H1 (cell line): ENCODE measurements around the gene GMPR2. TPM values are rescaled to one million over a fixed set of nuclear protein-coding genes. Genes with fewer than 3 reads are reported as not detected.

Source experiments
- CTCF ChIA-PET: fragments of 300-600 bp; sonication (Branson Sonifier 250); formaldehyde crosslinking; loops from one replicate; lab custom pipeline; 2021; ENCODE audit not compliant: partially characterized antibody; lab: Charles Lee
- POLR2A ChIA-PET: fragments of 300-600 bp; sonication (Branson Sonifier 250); formaldehyde crosslinking; loops from one replicate; lab custom pipeline; 2021; ENCODE audit warnings: inconsistent platforms; ENCODE audit not compliant: partially characterized antibody; lab: Charles Lee
- DNase-seq, 2 experiments: peaks; one replicate each; pipeline versions ENCODE4 v3.0.0 to v3.0.0-alpha.2; 2010 to 2022; ENCODE audit warnings: low spot score in 2 of 2, low read depth in 1 of 2, mixed read lengths in 1 of 2
- FAIRE-seq: peaks from 2 replicates; lab custom pipeline; 2011; peaks lifted over from hg19 to GRCh38; lab: Jason Lieb, UNC
- H2AFZ ChIP-seq: 2 replicates; pipeline ENCODE4 v1.8.1; 2012; ENCODE audit warnings: low read length, inconsistent platforms
- H2AK5ac ChIP-seq: 2 replicates; pipeline ENCODE4 v1.6.1; 2013; ENCODE audit warnings: low read depth, low read length
- H2BK120ac ChIP-seq: replicated peaks from 2 replicates; pipeline ENCODE3; 2013; ENCODE audit warnings: low read depth, low read length, inconsistent platforms
- H2BK12ac ChIP-seq: 2 replicates; pipeline ENCODE4 v1.6.1; 2013; ENCODE audit warnings: low read depth, low read length
- H2BK15ac ChIP-seq: 2 replicates; pipeline ENCODE4 v1.6.1; 2013; ENCODE audit warnings: low read length
- H2BK20ac ChIP-seq: 2 replicates; pipeline ENCODE4 v1.6.1; 2013; ENCODE audit warnings: low read length
- H2BK5ac ChIP-seq: 2 replicates; pipeline ENCODE4 v1.6.1; 2013; ENCODE audit warnings: low read depth, low read length
- H3K14ac ChIP-seq: 2 replicates; pipeline ENCODE4 v1.6.1; 2013; ENCODE audit warnings: inconsistent platforms; ENCODE audit not compliant: insufficient read length
- H3K18ac ChIP-seq: 2 replicates; pipeline ENCODE4 v1.6.1; 2013; ENCODE audit warnings: low read length; ENCODE audit errors: extremely low read depth
- H3K23ac ChIP-seq: 2 replicates; pipeline ENCODE4 v1.6.1; 2013; ENCODE audit warnings: inconsistent platforms; ENCODE audit not compliant: insufficient read length
- H3K23me2 ChIP-seq: 2 replicates; pipeline ENCODE4 v1.6.1; 2013; ENCODE audit warnings: low read depth, low read length
- H3K27ac ChIP-seq: 2 replicates; pipeline ENCODE4 v1.6.1; 2011; ENCODE audit warnings: low read depth, low read length, inconsistent platforms
- H3K27me3 ChIP-seq, 4 experiments: replicated peaks in 1 of 4; 1 replicate in 1 of 4; 2 replicates in 3 of 4; pipeline versions ENCODE4 v1.6.1 to v1.8.1; 2011 to 2013; ENCODE audit warnings: low read length in 3 of 4, mild to moderate bottlenecking in 3 of 4, inconsistent platforms in 2 of 4, mixed read lengths in 2 of 4, moderate library complexity in 1 of 4; ENCODE audit not compliant: control insufficient read depth in 3 of 4, insufficient read depth in 3 of 4; ENCODE audit errors: extremely low read depth in 1 of 4
- H3K36me3 ChIP-seq, 4 experiments: 2 replicates each; pipeline versions ENCODE4 v1.6.1 to v1.8.1; 2011 to 2013; ENCODE audit warnings: mild to moderate bottlenecking in 4 of 4, low read length in 3 of 4, moderate library complexity in 2 of 4, control low read depth in 1 of 4, inconsistent platforms in 1 of 4; ENCODE audit not compliant: insufficient read depth in 4 of 4, control insufficient read depth in 2 of 4
- H3K4ac ChIP-seq: replicated peaks from 2 replicates; pipeline ENCODE3; 2013; ENCODE audit warnings: low read length, low read depth, mixed read lengths, inconsistent platforms; ENCODE audit not compliant: insufficient read length
- H3K4me1 ChIP-seq, 4 experiments: replicated peaks in 1 of 4; 1 replicate in 1 of 4; 2 replicates in 3 of 4; pipeline versions ENCODE4 v1.6.1 to v1.8.1; 2011 to 2013; ENCODE audit warnings: low read length in 3 of 4, inconsistent platforms in 2 of 4, mixed read lengths in 1 of 4; ENCODE audit not compliant: insufficient read depth in 4 of 4, control insufficient read depth in 3 of 4
- H3K4me2 ChIP-seq, 2 experiments: 2 replicates each; pipeline versions ENCODE4 v1.6.1 to v1.8.1; 2011 to 2013; ENCODE audit warnings: low read depth in 2 of 2, low read length in 2 of 2, control low read depth in 1 of 2, inconsistent platforms in 1 of 2, mild to moderate bottlenecking in 1 of 2; ENCODE audit not compliant: insufficient read depth in 1 of 2
- H3K4me3 ChIP-seq, 4 experiments: fragments of 200-600, 300-600 bp in 1 of 4; sonication (generic), shearing (Covaris generic), sonication (Bioruptor Twin) in 1 of 4; 2 replicates each; pipeline versions ENCODE4 v1.5.1 to v1.8.1; 2011 to 2016; ENCODE audit warnings: low read length in 4 of 4, low read depth in 3 of 4, control low read depth in 2 of 4, inconsistent platforms in 2 of 4, mild to moderate bottlenecking in 2 of 4, mixed read lengths in 1 of 4, moderate library complexity in 1 of 4; ENCODE audit not compliant: insufficient read depth in 2 of 4; ENCODE audit errors: extremely low read depth in 1 of 4
- H3K56ac ChIP-seq: replicated peaks from 2 replicates; pipeline ENCODE3; 2013; ENCODE audit warnings: low read depth, mild to moderate bottlenecking, mixed read lengths, low read length, inconsistent platforms; ENCODE audit not compliant: insufficient read length
- H3K79me1 ChIP-seq: 2 replicates; pipeline ENCODE4 v1.6.1; 2013; ENCODE audit warnings: low read depth, low read length, control low read depth
- H3K79me2 ChIP-seq, 2 experiments: 2 replicates each; pipeline versions ENCODE4 v1.6.1 to v1.8.1; 2012 to 2013; ENCODE audit warnings: low read length in 2 of 2, mild to moderate bottlenecking in 2 of 2, inconsistent platforms in 1 of 2; ENCODE audit not compliant: insufficient read depth in 2 of 2, control insufficient read depth in 1 of 2
- H3K9ac ChIP-seq, 4 experiments: replicated peaks in 1 of 4; 1 replicate in 1 of 4; 2 replicates in 3 of 4; pipeline versions ENCODE4 v1.6.1 to v1.8.1; 2011 to 2013; ENCODE audit warnings: low read depth in 3 of 4, low read length in 3 of 4, control low read depth in 2 of 4, mild to moderate bottlenecking in 2 of 4, moderate library complexity in 2 of 4, inconsistent platforms in 1 of 4; ENCODE audit errors: extremely low read depth in 1 of 4
- H3K9me3 ChIP-seq, 2 experiments: 2 replicates each; pipeline versions ENCODE4 v1.6.1 to v1.8.1; 2012 to 2013; ENCODE audit warnings: mild to moderate bottlenecking in 2 of 2, moderate library complexity in 2 of 2, control low read depth in 1 of 2, inconsistent platforms in 1 of 2, low read depth in 1 of 2, low read length in 1 of 2, mixed read lengths in 1 of 2; ENCODE audit not compliant: insufficient read depth in 2 of 2
- H4K20me1 ChIP-seq, 2 experiments: replicated peaks in 1 of 2; 2 replicates each; pipeline versions ENCODE3 to v1.8.1; 2011 to 2013; ENCODE audit warnings: inconsistent platforms in 2 of 2, low read length in 2 of 2, mild to moderate bottlenecking in 1 of 2; ENCODE audit not compliant: insufficient read depth in 2 of 2, control insufficient read depth in 1 of 2
- H4K5ac ChIP-seq: 2 replicates; pipeline ENCODE4 v1.6.1; 2013; ENCODE audit warnings: low read length, low read depth, mixed read lengths, inconsistent platforms; ENCODE audit not compliant: insufficient read length
- H4K8ac ChIP-seq: 2 replicates; pipeline ENCODE4 v1.8.0; 2013; ENCODE audit warnings: mild to moderate bottlenecking, moderate library complexity, low read length, inconsistent platforms; ENCODE audit not compliant: insufficient read depth; ENCODE audit errors: extremely low read depth
- H4K91ac ChIP-seq: replicated peaks from 2 replicates; pipeline ENCODE3; 2013; ENCODE audit warnings: low read length, mixed read lengths, inconsistent platforms; ENCODE audit not compliant: insufficient read length
- CBX8 ChIP-seq: fragments of 300-800, 300-1000 bp; sonication (generic); IDR thresholded peaks from 2 replicates; pipeline ENCODE4 v1.7.1; 2016; ENCODE audit warnings: low read depth, low read length, borderline replicate concordance
- CHD1 ChIP-seq: IDR thresholded peaks from 2 replicates; pipeline ENCODE4 v1.6.1; 2012; ENCODE audit warnings: low read depth, low read length, improper control_type of control experiment
- EZH2 ChIP-seq: fragments of 200-600 bp; sonication (generic); IDR thresholded peaks from 2 replicates; pipeline ENCODE4 v1.7.1; 2012; ENCODE audit warnings: low read depth, mild to moderate bottlenecking, moderate library complexity, low read length, inconsistent platforms; ENCODE audit not compliant: severe bottlenecking
- GABPA ChIP-seq: IDR thresholded peaks from 2 replicates; pipeline ENCODE4 v1.6.1; 2011; ENCODE audit warnings: mild to moderate bottlenecking, low read length, moderate library complexity, borderline replicate concordance; ENCODE audit not compliant: insufficient read depth
- NANOG ChIP-seq: IDR thresholded peaks from 2 replicates; pipeline ENCODE4 v1.6.1; 2011; ENCODE audit warnings: low read length, low read depth, mild to moderate bottlenecking, inconsistent platforms; ENCODE audit not compliant: insufficient read depth, poor library complexity, severe bottlenecking
- TBP ChIP-seq: IDR thresholded peaks from 2 replicates; pipeline ENCODE4 v1.6.1; 2011; ENCODE audit warnings: low read depth, low read length, improper control_type of control experiment
- YY1 ChIP-seq: IDR thresholded peaks from 2 replicates; pipeline ENCODE4 v1.6.1; 2011; ENCODE audit warnings: low read depth, mild to moderate bottlenecking, low read length
- WGBS, 2 experiments: shearing (Covaris generic) in 1 of 2; methylation state at CpG; one replicate each; pipeline versions ENCODE4 v1.1.6 to v1.1.7; 2013 to 2015; ENCODE audit warnings: low lambda C conversion rate in 2 of 2, mixed read lengths in 2 of 2, inconsistent platforms in 1 of 2, low coverage in 1 of 2, missing lambda C conversion rate in 1 of 2; ENCODE audit not compliant: insufficient replicate concordance in 2 of 2, insufficient coverage in 1 of 2, insufficient read length in 1 of 2; ENCODE audit errors: extremely low coverage in 1 of 2, missing lambda C conversion rate in 1 of 2; 5-methylcytosine and 5-hydroxymethylcytosine counted together
- polyA plus RNA-seq, 7 experiments: library from polyadenylated mRNA; depleted of rRNA in 3 of 7; stranded (reverse) in 5 of 7; unstranded in 2 of 7; fragments of >200 nt in 5 of 7; fragments of 200-250 nt in 2 of 7; gene quantifications; 1 replicate in 5 of 7; 2 replicates in 1 of 7; 4 replicates in 1 of 7; pipeline versions ENCODE4 v1.2.1 to v1.2.3, GENCODE V29; 2011 to 2013; ENCODE audit warnings: missing spikeins in 2 of 7, mixed read lengths in 2 of 7
- total RNA-seq: library from RNA; stranded (reverse); fragmentation: NEBNext Ultra II Directional; extraction: Animal tissue kit (Norgen Biotek cat#: 25700); gene quantifications from 2 replicates; pipeline ENCODE4 v1.2.1, GENCODE V29; 2021
- TF ChIP-seq, protein P1 (sequence below): IDR thresholded peaks from 2 replicates; pipeline ENCODE4 v1.6.1; 2012; ENCODE audit warnings: inconsistent platforms
- TF ChIP-seq, protein P2 (sequence below): IDR thresholded peaks from 2 replicates; pipeline ENCODE4 v1.6.1; 2012; ENCODE audit warnings: low read length, inconsistent platforms

GMPR2 gene
- total and polyA plus RNA-seq, 2 of the 8 experiments (the other 6 are each of a cell fraction or from before 2014, with no cell fraction given) = 61.6 to 85.3 TPM

DNA sequence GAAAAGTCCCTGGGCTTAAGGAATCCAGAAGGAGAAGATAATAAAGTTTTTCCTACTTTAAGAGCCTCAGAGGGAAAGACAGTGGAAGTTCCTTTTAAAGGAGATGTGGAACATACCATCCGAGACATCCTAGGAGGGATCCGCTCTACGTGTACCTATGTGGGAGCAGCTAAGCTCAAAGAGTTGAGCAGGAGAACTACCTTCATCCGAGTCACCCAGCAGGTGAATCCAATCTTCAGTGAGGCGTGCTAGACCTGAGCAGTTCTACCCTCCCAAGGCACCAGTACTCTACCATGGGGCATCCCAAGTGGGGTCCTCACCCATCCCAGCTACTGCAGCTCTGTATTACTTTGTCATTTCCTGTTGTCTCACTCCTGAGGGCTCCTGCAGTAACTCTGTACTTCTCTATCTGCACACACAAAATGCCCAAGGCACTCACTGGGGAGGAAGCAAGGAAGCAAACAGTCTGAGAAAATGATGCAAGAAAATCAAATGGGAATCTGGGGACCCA lies 5.9 kb downstream of the GMPR2 start:
- Histone ChIP-seq H3K4ac (no peak overlapping the region), H3K36me3 (peaks cover 19 to 58% (median 48%) of the 10 kb centered on the region in 4 experiments)
- POLR2A ChIA-PET = interaction anchor here (0.6 to 5.1 kb wide), 10 partner anchors 8 to 85 kb away, joined by 3 to 19 read pairs (median 4); partner anchors contain the start of gene MDP1
- no peak for TF ChIP-seq TBP
- TF ChIP-seq NANOG = no peak
- no peak for TF ChIP-seq GABPA
- TF ChIP-seq CHD1 = no peak
- no peak for TF ChIP-seq YY1
- TF ChIP-seq CBX8 = no peak
- TF ChIP-seq, protein P1, sequence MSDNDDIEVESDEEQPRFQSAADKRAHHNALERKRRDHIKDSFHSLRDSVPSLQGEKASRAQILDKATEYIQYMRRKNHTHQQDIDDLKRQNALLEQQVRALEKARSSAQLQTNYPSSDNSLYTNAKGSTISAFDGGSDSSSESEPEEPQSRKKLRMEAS = no peak
- TF ChIP-seq, protein P2, sequence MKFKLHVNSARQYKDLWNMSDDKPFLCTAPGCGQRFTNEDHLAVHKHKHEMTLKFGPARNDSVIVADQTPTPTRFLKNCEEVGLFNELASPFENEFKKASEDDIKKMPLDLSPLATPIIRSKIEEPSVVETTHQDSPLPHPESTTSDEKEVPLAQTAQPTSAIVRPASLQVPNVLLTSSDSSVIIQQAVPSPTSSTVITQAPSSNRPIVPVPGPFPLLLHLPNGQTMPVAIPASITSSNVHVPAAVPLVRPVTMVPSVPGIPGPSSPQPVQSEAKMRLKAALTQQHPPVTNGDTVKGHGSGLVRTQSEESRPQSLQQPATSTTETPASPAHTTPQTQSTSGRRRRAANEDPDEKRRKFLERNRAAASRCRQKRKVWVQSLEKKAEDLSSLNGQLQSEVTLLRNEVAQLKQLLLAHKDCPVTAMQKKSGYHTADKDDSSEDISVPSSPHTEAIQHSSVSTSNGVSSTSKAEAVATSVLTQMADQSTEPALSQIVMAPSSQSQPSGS = no peak
- no peak for TF ChIP-seq EZH2

More for the DNA sequence above, 5.9 kb downstream of the GMPR2 start:
- Histone ChIP-seq H3K9me3 (no peaks in the 10 kb centered on the region), H3K4me3 (no peak overlapping the region), H3K79me1 (no peaks in the 10 kb centered on the region; the same call in none of the 2 replicates), H4K20me1 (peaks cover 3 to 16% of the 10 kb centered on the region in 2 experiments), H2BK20ac (no peak overlapping the region), H2AK5ac (no peak overlapping the region), H3K23me2 (peaks cover 8% of the 10 kb centered on the region; the same call in 1 of the 2 replicates), H3K4me1 (peaks cover under 1 to 5% (median 2%) of the 10 kb centered on the region in 4 experiments; a peak in 6 of 7 replicates), H2BK120ac (no peak overlapping the region), H3K56ac (no peak overlapping the region), H4K91ac (no peak overlapping the region), H4K8ac (no peak overlapping the region), H3K9ac (no peak overlapping the region; a peak in 1 of 7 replicates), H3K27me3 (no peaks in the 10 kb centered on the region; a peak in 1 of 7 replicates), H3K79me2 (peaks cover 0 to 10% of the 10 kb centered on the region in 2 experiments; a peak in 3 of 4 replicates), H2AFZ (no peak overlapping the region), H3K14ac (no peak overlapping the region), H2BK12ac (no peak overlapping the region), H3K23ac (no peak overlapping the region), H3K27ac (no peak overlapping the region), H2BK15ac (no peak overlapping the region), H3K18ac (no peak overlapping the region), H2BK5ac (no peak overlapping the region), H3K4me2 (no peak overlapping the region), H4K5ac (no peak overlapping the region)
- CTCF ChIA-PET = interaction anchor here (0.9 to 2.5 kb wide), 7 partner anchors 11 to 101 kb away, joined by 3 to 10 read pairs (median 5); partner anchors contain the start of gene CIDEB
- DNase-seq (no peak), FAIRE-seq (no peak)
- 93% methylated on average over 5 of the region's 5 CpGs; no CpG with 5 or more reads in 1 of the 2 experiments for whole genome bisulfite sequencing, 2 experiments
